Sciatic nerve (tissue), 2 donors: Measurements from ENCODE around the gene B3GALT4. TPM values are rescaled to one million over a fixed set of nuclear protein-coding genes. Genes with fewer than 3 reads are reported as not detected.

Source experiments
- ATAC-seq: fragments of 200-7000 bp; cut with Tn5 transposase; one replicate; pipeline ENCODE4 v1.9.1; 2020; ENCODE audit warnings: mild to moderate bottlenecking, moderate library complexity
- DNase-seq: peaks from one replicate; pipeline ENCODE4 v3.0.0-alpha.2; 2020; ENCODE audit warnings: low spot score
- intact Hi-C: fragments of 100-400 bp; cut with DNase I; formaldehyde crosslinking; loops from one replicate; pipeline ENCODE4 v1.14.2; 2022
- total RNA-seq: library from RNA; stranded (reverse); fragmentation: NEBNext Ultra II Directional; extraction: Animal tissue kit (Norgen Biotek cat#: 25700); gene quantifications from one replicate; pipeline ENCODE4 v1.2.1, GENCODE V29; 2021
- donor health status: DM: no; HTN: no; CAD: no.
- donor health status: DM: no; HTN: no; CAD: no.

The B3GALT4 gene
- total RNA-seq, 1 donor from 2014 or later, result 14.8 TPM

DNA sequence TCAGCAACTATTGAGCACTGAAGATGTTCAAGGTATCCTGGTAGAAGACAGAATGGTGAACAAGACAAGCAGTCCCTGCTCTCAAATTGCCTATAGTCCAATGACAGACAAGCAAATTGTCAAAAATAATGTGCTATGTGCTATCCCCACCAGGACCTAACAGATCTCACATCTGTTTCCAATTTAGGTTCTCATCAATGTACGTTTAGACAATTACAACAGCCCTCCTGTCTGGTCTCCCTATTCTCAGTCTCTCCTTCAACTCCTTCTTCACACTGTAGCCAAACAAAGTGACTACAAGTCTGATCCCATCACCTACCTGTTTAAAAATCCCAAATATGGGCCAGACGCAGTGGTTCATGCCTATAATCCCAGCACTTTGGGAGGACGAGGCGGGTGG, 29.4 kb downstream of the B3GALT4 start:
- ATAC-seq (no peak), DNase-seq (no peak)
- intact Hi-C loops, result no loop called here

DNA sequence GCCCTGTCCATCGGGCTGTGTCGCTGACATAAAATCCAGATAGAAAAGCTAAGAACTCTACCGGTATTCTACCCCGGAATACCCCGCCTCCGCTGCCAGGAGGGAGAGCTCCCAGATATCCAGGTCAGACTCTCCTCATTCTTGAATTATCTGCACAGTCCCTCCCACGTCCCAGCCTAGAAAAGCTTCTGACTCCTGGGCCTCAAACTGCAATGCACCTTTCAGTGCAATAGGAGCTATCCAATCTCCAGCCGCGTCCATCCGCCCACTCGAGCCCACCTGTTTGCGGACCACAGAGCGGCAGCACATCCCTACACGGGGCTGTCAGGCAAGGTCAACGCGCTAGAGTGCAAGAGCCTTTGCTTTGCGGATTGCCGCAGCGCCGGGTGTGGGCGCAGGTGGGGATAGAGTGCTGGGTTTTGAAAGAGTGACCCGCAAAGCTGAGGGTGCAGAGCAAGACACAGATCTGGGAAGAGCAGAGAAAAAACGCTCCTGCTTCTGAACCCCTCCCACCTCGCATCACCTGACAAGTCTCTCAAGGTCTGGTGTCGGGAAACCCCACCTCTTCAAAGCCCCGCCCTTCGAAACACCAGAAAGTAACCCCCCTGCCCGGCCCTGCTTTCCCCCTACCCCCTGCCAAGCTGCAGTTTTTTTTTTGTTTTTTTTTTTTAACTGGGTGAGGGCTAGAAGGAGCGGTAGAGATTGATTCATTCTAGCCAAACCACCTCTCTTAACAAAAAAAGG, 35.6 kb downstream of the B3GALT4 start:
- intact Hi-C loops, result no loop called here
- DNase-seq (no peak), ATAC-seq (peak; percentile 39)

DNA sequence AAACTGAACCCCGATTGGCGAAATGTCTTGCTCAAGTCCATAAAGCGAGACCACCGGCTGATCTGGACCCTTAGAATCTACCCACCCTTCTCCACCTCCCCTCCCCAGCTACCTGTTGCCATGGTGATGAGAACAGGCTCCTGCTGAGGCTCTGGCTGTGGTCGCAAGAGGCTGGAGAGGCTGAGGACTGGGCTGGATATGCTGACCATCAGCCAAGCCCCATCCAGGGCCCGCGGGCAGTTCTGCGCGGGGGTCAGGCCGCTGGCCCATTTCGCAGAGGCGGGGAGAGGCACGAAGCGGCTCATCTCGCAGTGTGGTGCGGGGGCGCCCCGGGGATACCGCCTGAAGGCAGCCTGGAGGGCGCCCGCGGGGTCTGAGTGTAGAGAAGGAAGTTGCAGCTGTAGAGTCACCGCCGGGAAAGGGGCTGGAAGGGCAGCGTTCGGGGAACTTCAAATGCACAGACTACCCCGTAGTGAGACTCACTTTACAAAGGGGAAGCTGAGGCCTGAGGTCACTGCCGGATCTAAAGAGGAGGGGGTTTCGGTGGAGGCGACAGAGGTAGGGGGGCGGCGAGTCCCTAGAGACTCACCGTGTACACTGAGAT, 36.3 kb downstream of the B3GALT4 start:
- peak; percentile 79 for DNase-seq
- intact Hi-C loops, result no loop called here
- ATAC-seq, result peak; percentile 13

DNA sequence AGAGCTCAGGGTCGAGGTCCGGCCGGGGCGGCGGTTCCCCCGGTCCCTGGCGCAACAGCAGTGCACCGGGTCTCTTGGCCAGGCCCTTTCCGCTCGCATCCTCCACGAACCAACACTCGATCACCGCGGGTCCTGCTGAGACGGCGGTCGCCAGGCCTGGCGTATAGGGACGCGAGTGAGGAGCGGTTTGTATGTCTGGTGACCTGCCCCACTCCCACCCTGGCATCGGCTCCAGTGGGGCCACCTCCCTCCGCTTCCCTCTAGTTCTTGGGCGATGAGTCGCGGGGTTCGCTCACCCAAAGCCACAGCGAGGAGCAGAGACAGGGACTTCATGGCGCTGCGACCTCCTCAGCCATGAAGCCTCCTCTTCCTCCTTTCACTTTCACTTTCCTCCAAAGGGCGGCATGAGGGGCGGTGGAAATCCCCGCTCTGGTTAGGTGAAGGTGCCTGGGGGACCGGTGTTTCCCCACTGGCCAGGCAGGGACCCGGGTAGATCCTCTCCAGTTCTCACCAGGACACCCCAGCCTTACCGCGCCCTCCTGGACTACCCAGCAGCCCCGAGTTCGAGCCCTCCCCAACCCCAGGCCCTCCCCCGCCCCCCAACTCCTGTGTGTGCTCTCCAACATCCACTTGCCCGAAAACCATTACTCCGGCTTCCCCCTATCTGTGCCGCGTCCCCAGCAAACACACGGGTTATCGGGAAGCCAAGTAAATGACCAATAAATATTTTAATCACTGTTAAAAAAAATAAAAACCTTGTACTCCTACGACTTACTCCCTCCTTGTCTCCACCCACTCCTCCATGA, 37.0 kb downstream of the B3GALT4 start, which contains the start of gene TAPBP:
TSS of gene TAPBP (minus strand) at position 370 of the 806 bp plus-strand sequence. CDS start at position 333, 37 bp downstream.
- DNase-seq, result peak; percentile 78
- intact Hi-C loops, result no loop called here

DNA sequence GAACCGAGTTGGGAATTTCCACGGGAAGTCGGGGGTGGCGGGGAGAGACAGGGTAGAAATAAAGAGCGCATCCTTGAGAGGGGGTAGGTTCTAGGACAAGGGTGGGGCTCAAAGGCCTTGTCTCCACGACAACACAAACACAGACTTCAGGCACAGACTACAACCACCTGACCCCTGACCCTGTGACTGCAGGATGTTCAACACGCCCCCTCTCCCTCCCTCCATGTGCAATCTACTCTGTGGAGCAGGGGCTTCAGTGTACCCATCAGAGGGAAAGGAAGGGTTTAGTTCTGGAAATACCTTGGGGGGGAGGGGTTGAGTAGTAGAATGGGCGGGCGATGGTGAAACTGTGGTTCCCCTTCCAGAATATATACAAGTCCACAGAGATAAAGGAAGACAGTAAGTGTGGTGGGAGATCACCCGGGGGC, 37.6 kb downstream of the B3GALT4 start:
- intact Hi-C loops, result no loop called here
- DNase-seq (peak; percentile 75), ATAC-seq (peak; percentile 56)

More for the DNA sequence above, 37.0 kb downstream of the B3GALT4 start, which contains the start of gene TAPBP:
- peak; percentile 45 for ATAC-seq

DNA sequence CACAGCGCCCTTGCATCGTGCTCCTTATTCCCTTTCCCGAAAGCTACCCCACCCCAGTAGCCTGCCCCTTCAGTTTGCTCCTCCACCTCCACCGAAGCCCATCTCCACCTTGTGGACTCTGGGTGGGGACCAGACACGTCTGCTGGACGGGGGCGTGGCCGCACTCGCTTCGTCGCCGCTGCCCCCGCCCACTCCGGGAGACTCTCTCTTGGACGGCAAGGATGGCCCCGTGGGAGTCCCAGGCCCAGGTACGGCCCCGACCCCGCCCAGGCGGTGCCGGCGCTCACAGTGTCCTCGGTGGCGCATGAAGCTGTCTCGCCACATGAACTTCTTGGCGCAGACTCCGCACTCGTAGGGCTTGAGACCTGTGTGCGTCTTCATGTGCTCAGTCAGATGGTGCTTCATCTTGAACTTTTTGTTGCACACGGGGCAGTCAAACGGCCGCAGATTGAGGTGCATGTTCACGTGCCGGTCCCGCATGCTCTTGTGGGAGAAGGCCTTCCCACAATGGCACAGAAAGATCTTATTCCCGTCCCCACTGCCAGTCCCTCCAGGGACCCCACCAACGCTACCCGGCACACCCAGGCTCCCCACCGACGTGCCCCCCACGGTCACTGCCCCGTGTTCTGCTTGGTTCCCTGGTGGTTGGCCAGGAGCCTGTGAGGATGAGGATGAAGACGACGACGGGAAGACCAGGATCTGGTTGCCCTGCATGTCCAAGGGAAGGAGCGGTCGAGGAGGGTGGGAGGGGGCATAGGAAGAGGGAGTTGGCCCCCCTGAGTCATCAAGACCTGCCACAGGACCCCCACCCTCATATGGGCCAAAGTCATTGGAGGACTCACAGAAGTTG, 38.2 kb downstream of the B3GALT4 start:
- ATAC-seq (peak; percentile 1), DNase-seq (peak; percentile 81)
- intact Hi-C loops, result no loop called here

DNA sequence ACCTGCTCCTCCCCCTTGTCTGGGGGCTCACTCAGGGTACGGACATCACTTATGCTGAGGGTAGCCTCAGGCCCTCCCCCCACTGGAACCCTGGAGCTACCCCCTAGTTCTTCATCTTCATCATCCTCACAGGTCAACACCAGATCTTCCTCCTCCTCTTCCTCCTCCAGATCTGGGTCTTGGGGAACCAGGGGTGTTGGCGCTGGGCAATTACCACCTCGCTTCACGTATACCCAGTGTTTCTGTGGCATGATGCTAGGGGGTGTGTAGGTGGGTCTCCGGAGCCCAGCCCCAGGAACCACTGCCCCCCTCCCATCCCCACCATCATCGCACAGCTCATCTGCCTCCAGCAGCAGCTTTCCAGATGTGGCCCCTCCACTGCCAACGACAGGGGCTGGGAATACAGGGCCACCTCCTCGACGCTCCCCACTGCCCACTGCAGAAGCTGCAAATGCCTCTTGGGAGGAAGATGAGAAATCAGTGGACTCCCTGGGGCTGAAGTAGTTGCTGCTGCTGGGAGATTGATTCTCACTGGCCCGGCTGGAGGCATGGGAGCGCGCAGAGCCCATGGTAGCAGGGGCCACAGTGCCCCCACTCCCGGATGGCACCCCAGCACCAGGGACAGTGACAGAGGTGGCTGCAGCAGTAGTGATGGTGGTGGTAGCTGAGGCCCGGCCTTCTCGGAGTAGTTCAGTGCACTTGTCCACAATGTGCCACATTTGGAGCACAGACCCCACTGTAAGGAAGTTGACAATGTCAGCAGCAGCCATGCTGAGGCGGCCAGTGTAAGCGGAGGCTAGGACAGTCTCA, 39.1 kb downstream of the B3GALT4 start:
- intact Hi-C loops, result no loop called here
- ATAC-seq (no peak), DNase-seq (no peak)

DNA sequence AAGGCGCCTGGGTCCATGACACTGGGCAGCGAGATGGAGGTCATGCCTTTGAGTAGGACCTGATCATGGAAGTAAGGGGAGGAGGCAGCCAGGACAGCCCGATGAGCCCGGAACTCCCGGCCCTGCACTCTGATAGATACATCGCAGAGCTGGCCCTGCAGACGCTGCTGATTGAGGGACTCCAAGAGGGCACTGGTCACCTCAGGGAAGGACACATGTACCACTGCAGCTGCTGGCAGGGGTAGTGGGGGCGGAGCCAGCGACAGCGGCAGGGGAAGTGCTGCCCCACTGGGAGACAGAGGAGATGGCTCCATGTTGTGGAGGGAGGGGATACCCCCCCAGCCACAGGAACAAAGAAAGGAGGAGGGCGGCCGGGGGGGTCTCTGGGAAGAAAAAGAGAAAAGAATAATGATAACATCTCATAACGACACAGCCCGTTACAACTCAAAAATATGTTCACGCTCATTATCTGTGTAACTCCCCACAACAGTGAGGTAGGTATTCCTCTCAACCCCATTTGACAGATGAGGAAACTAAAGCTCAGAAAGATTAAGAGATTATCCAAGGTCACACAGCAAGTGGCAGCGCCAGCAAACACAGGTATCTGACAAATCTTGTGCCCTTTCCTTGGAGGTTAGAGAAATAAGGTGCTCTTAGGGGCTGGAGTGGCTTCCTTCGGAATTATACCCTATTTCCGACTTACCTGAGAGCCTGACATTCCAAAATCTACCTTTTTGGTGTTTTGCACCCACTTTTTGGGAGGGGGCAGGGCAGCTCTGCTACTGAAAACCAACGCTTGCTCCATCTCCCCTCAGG, 39.9 kb downstream of the B3GALT4 start:
- DNase-seq (no peak), ATAC-seq (no peak)
- intact Hi-C loops, result no loop called here

DNA sequence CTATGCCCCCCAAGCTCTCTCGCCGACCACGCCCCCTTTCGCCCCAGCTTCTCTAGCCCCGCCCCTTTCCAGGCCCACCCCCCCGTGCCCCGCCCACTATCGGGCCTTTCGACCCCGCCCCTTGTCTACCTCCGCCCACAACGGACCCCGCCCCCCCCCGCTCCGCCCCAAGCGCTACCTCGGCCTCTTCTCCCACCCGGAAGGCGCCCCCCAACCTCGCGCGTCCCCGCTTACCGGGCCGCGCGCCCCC, 40.4 kb downstream of the B3GALT4 start:
- intact Hi-C loops, result no loop called here
- peak; percentile 87 for DNase-seq

DNA sequence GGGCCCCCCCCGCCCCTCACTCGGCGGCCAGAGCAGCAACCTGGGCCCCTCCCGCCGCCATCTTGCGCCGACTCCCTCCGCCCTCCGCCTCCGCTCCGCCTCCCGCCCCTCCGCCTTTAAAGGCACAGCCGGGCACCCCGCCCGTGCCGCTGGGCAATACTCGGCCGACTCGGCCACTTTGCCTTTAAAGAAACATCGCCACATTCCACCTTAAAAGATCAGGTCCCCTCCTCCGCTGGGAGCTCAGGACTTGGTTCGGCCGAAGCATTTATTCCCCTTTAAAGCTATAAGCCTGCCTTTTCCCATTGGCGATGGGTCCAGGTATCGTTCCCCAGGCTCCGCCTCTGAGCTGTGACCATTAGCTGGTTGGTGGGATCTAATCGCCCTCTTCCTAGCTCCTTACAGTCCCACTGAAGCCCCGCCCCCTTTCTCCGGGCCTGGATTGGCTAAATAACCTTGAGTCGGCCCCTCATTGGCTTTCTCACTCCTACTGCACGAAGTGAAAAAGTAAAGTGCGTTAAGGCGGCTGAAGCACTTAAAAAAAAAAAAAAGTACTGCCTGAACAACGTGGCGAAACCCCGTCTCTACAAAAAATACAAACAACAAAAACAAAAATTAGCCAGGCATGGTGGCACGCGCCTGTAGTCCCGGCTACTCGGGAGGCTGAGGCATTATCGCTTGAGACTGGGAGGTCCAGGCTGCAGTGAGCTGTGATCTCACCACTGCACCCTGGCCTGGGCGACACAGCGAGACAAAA, 40.9 kb downstream of the B3GALT4 start, which contains the start of gene ZBTB22:
TSS of gene ZBTB22 (minus strand) at position 76 of the 757 bp plus-strand sequence. CDS start 828 bp downstream, outside the sequence.
- intact Hi-C loops, result no loop called here
- DNase-seq (peak; percentile 99), ATAC-seq (peak; percentile 83)

More for the DNA sequence above, 40.4 kb downstream of the B3GALT4 start:
- peak; percentile 0 for ATAC-seq

DNA sequence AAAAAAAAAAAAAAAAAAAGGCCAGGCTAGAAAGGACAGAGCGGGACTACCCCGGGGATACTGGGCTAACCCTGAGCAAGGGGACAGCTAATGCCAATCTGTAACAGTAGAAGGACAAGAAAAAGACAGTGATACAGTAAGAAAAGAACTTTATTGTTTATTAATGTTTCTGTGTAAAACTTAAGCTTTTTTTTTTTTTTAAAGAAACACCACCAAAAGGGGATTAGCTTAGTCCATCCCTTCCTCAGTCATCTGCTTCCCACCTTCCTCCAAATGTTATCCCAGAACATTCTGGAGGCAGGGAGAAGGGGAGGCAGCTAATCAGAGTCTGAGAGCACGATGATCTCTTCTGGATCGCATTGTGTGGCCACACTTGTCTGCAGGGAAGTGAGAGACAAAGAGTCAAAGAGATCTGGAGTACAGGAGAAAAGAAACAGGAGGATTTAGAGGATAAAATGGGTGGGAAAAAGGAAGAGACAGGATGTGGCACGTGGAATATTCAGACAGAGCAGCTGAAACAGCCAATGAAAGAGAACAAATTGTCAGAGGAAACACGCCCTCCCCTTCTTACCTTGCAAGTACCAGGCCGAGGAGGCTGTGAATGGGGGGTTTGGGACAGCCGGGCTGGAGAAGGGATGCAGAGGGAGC, 41.6 kb downstream of the B3GALT4 start:
- ATAC-seq (no peak), DNase-seq (no peak)
- intact Hi-C loops, result no loop called here

DNA sequence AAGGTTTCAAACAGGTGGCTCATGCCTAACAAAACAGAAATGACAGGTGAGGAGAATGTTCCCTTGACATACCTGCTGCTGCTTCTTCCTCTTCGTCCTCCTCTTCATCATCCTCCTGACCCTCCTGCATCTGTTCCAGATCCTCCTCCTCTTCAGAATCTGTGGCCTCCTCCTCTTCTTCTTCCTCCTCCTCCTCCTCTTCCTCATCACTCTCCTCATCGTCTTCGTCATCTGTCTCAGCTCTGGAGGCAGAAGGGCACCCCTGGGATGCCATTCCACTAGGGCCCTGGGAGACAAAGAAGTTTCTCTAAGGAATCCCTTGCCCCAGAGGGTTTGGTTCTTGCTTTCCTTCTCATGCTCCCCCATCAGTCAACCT, 43.0 kb downstream of the B3GALT4 start:
- no peak for ATAC-seq
- intact Hi-C loops, result no loop called here
- no peak for DNase-seq

DNA sequence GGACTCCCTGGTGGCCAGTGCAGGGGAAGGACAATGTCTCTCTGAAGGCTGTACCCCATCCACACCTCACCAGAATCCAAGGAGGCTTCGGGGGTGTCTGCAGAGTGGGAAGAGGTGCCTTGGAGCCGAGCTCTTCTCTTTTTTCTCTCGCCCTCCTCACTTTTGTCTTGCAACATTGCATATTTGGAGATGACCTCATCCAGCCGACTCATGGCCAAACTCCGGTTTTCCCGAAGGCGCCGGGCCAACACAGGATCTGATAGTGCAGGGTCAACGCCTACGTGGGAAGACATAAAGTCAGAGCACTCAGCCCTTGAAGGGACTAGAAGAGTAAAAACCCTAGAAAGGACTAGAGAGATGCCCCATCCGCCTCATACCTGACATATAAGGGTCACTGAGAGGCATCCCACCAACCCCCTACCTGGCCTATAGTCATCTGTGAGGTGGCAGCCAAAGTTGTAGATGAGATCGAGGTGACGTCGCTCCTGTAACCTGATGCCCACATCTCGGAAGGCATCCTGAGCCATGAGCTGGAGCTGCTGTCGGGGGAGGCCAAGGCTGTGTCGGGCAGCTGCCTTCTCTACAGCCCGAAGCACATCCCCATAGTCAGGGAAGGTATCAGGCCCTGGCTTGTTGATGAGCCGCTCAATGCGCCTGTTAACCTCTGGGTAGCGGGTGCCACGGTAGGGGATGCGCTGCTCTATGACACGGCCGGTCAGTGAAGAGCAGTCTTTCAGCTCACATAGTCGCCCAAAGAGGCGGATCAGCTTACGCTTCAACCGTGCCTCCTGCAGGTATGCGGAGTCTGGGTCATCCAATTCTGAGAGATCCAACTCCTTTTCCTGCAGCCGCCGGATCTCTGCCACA, 43.6 kb downstream of the B3GALT4 start:
- peak; percentile 73 for DNase-seq
- intact Hi-C loops, result no loop called here
- no peak for ATAC-seq

DNA sequence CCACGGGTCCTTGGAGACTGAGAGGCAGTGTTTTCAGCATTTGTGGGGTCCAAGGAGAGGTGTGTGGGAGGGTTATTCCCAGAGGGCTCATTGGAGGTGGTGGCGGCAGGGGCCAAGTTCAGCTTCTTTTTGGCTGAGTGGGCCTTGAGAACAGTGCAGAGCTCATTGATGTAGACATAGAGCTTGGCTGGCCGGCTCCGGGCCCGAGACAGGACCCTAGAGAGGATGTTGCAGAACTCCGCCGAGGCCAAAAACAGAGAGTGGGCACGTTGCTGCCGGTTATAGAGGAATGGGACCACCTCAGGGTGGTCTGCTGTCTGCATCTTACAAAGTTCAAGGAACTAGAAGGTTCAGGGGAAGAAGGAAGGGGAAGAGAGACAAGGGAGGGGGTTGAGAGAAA, 44.3 kb downstream of the B3GALT4 start:
- ATAC-seq, result no peak
- no peak for DNase-seq
- intact Hi-C loops, result no loop called here

DNA sequence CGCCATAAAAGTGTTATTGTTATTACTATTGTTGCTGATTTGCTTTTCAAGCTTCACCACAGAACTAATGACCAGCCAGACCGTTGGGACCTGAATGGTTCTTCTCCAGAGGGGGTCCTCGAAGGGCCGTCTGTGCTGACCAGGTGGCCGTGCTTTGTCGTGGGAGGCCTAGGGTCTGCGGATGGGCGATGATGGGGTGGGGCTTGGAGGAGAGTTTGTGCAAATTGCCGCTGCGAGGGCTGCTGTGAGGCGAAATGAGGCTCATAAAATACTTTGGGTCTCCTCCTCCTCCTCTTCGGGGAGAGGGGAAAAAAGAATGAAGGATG, 46.7 kb downstream of the B3GALT4 start:
- intact Hi-C loops, result no loop called here
- DNase-seq (no peak), ATAC-seq (no peak)

DNA sequence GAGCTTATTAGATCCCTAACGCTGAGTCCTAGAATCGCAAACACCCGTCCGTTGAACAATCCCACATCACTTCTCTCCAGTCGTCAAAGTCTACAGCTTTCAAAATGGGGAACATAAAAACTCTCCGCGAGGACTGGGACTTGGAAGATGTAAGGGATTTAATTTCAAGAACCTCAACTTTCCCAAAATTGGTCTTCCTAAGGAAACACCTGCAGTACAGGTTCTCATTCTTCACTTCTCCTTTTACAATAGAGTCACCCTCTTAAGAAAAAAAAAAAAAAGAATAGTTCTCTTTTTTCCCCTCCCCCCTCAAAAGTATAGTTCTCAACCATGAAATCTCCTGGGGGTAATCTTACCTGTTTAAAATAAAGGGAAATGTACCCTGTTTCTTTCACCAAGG, 47.2 kb downstream of the B3GALT4 start:
- ATAC-seq, result no peak
- no peak for DNase-seq
- intact Hi-C loops, result no loop called here
